Endothelial cell of umbilical vein (primary cell): ENCODE measurements around the gene CHCHD3. TPM values are rescaled to one million over a fixed set of nuclear protein-coding genes. Genes with fewer than 3 reads are reported as not detected.

ENCODE experiments used
- BruUV-seq: library from RNA; stranded (reverse); fragments of 400-500 nt; replicated peaks from 2 replicates; lab custom pipeline; 2021; lab: Mats Ljungman, UMichigan
- CTCF ChIA-PET: fragments of 300-600, 350-600 bp; sonication (Branson Sonifier 250); formaldehyde crosslinking; loops from one replicate; lab custom pipeline; 2021; ENCODE audit warnings: antibody characterized with exemption, inconsistent platforms; lab: Charles Lee
- POLR2A ChIA-PET: fragments of 300-600, 350-600 bp; sonication (Branson Sonifier 250); formaldehyde crosslinking; loops from one replicate; lab custom pipeline; 2021; ENCODE audit warnings: antibody characterized with exemption, inconsistent platforms; lab: Charles Lee
- DNase-seq: peaks from one replicate; pipeline ENCODE4 v3.0.0-alpha.2; 2011; ENCODE audit warnings: low read depth, low spot score
- FAIRE-seq: peaks from 2 replicates; lab custom pipeline; 2011; peaks lifted over from hg19 to GRCh38; lab: Jason Lieb, UNC
- H2AFZ ChIP-seq: 2 replicates; pipeline ENCODE4 v1.6.0; 2012; ENCODE audit warnings: low read depth, low read length, control low read depth, inconsistent platforms
- H3K27ac ChIP-seq: 2 replicates; pipeline ENCODE4 v1.5.1; 2011; ENCODE audit warnings: low read depth, mild to moderate bottlenecking, control low read depth, low read length, moderate library complexity; ENCODE audit not compliant: insufficient read depth
- H3K27me3 ChIP-seq, 2 experiments: 2 replicates each; pipeline versions ENCODE4 v1.6.0 to v1.6.1; 2011; ENCODE audit warnings: low read length in 2 of 2, mixed read lengths in 1 of 2; ENCODE audit not compliant: control insufficient read depth in 2 of 2, insufficient read depth in 2 of 2
- H3K36me3 ChIP-seq, 2 experiments: 2 replicates in 1 of 2; 3 replicates in 1 of 2; pipeline ENCODE4 v1.5.1; 2011; ENCODE audit warnings: low read length in 2 of 2, mild to moderate bottlenecking in 1 of 2, moderate library complexity in 1 of 2; ENCODE audit not compliant: control insufficient read depth in 2 of 2, insufficient read depth in 2 of 2; ENCODE audit errors: extremely low read depth in 1 of 2
- H3K4me1 ChIP-seq: 3 replicates; pipeline ENCODE4 v1.5.1; 2011; ENCODE audit warnings: mild to moderate bottlenecking, low read length; ENCODE audit not compliant: control insufficient read depth, insufficient read depth; ENCODE audit errors: extremely low read depth
- H3K4me2 ChIP-seq: 2 replicates; pipeline ENCODE4 v1.6.1; 2011; ENCODE audit warnings: low read length, control low read depth, mixed read lengths; ENCODE audit not compliant: insufficient read depth
- H3K4me3 ChIP-seq, 3 experiments: fragments of 200-600 bp in 1 of 3; sonication (generic), shearing (Covaris generic) in 1 of 3; replicated peaks in 1 of 3; 2 replicates each; pipeline ENCODE4 v1.5.1; 2011 to 2016; ENCODE audit warnings: control low read depth in 3 of 3, low read length in 3 of 3, mild to moderate bottlenecking in 2 of 3, inconsistent platforms in 1 of 3, low read depth in 1 of 3, moderate library complexity in 1 of 3; ENCODE audit not compliant: insufficient read depth in 1 of 3
- H3K79me2 ChIP-seq: 2 replicates; pipeline ENCODE4 v1.6.0; 2012; ENCODE audit warnings: low read length, inconsistent platforms; ENCODE audit not compliant: control insufficient read depth, insufficient read depth
- H3K9ac ChIP-seq: replicated peaks from 2 replicates; pipeline ENCODE3; 2011; ENCODE audit warnings: low read length, control low read depth; ENCODE audit not compliant: insufficient read depth; ENCODE audit errors: extremely low read depth
- H3K9me1 ChIP-seq: replicated peaks from 3 replicates; pipeline ENCODE4 v1.6.0; 2011; ENCODE audit warnings: mild to moderate bottlenecking, low read length; ENCODE audit not compliant: control insufficient read depth, insufficient read depth; ENCODE audit errors: extremely low read depth
- H3K9me3 ChIP-seq: replicated peaks from 2 replicates; pipeline ENCODE4 v1.5.1; 2012; ENCODE audit warnings: low read length, inconsistent platforms; ENCODE audit not compliant: control insufficient read depth, insufficient read depth
- H4K20me1 ChIP-seq: replicated peaks from 2 replicates; pipeline ENCODE3; 2011; ENCODE audit warnings: mild to moderate bottlenecking, low read length; ENCODE audit not compliant: control insufficient read depth, insufficient read depth; ENCODE audit errors: extremely low read depth
- EZH2 ChIP-seq: IDR thresholded peaks from 2 replicates; pipeline ENCODE4 v1.6.1; 2012; ENCODE audit warnings: borderline replicate concordance, low read depth, mild to moderate bottlenecking, moderate library complexity, low read length, inconsistent platforms; ENCODE audit not compliant: severe bottlenecking
- FOS ChIP-seq: IDR thresholded peaks from 2 replicates; pipeline ENCODE4 v1.6.1; 2011; ENCODE audit warnings: mild to moderate bottlenecking, low read length, moderate library complexity, borderline replicate concordance; ENCODE audit not compliant: insufficient read depth
- GATA2 ChIP-seq: IDR thresholded peaks from 2 replicates; pipeline ENCODE4 v1.7.0; 2011; ENCODE audit warnings: low read depth, mild to moderate bottlenecking, moderate library complexity, mixed read lengths, low read length; ENCODE audit not compliant: insufficient read length, insufficient read depth
- JUN ChIP-seq: IDR thresholded peaks from 2 replicates; pipeline ENCODE4 v1.6.1; 2011; ENCODE audit warnings: borderline replicate concordance, low read depth; ENCODE audit not compliant: insufficient read length, insufficient read depth
- MYC ChIP-seq: IDR thresholded peaks from one replicate; pipeline ENCODE4 v1.6.1; 2011; ENCODE audit warnings: mild to moderate bottlenecking, low read depth, low read length
- POLR2A ChIP-seq: IDR thresholded peaks from 2 replicates; pipeline ENCODE4 v1.6.1; 2012; ENCODE audit warnings: low read depth, mild to moderate bottlenecking, control low read depth, low read length
- POLR2AphosphoS5 ChIP-seq: IDR thresholded peaks from 2 replicates; pipeline ENCODE4 v1.6.1; 2012; ENCODE audit warnings: low read depth, mild to moderate bottlenecking, control low read depth, low read length, moderate library complexity; ENCODE audit not compliant: insufficient read depth
- dilution Hi-C: fragments of 300-500 bp; cut with MboI; formaldehyde crosslinking; loops from one replicate; pipeline ENCODE4 v1.15.0; 2019; ENCODE audit warnings: low sequenced_read_pairs; ENCODE audit not compliant: extremely low pct_ligation_motif_present
- intact Hi-C: fragments of 100-400 bp; cut with micrococcal nuclease; formaldehyde crosslinking; loops from one replicate; pipeline ENCODE4 v1.10.0; 2022
- polyA plus RNA-seq, 4 experiments: library from polyadenylated mRNA; depleted of rRNA in 3 of 4; stranded (reverse) in 3 of 4; unstranded in 1 of 4; fragments of >200 nt; gene quantifications; 2 replicates each; pipeline versions ENCODE4 v1.2.1 to v1.2.3, GENCODE V29; 2011 to 2012; ENCODE audit warnings: missing spikeins in 1 of 4
- total RNA-seq: library from RNA; stranded (reverse); gene quantifications from 2 replicates; pipeline ENCODE4 v1.2.3, GENCODE V29; 2021
- TF ChIP-seq, protein P1 (sequence below), 2 donors: IDR thresholded peaks; 1 replicate in 1 of 2; 2 replicates in 1 of 2; pipeline ENCODE4 v1.5.1; 2011; ENCODE audit warnings: low read length in 2 of 2, mild to moderate bottlenecking in 2 of 2, moderate library complexity in 2 of 2, control low read depth in 1 of 2, inconsistent platforms in 1 of 2, low read depth in 1 of 2; ENCODE audit not compliant: insufficient read depth in 1 of 2; ENCODE audit errors: extremely low read depth in 1 of 2
- TF ChIP-seq, protein P2 (sequence below): IDR thresholded peaks from 2 replicates; pipeline ENCODE4 v1.6.1; 2011; ENCODE audit not compliant: insufficient read depth, insufficient read length

Gene CHCHD3
- total and polyA plus RNA-seq, 2 donors (not counting 3 experiments of a cell fraction or from before 2014, with no cell fraction given): 22.0 to 63.7 TPM

DNA sequence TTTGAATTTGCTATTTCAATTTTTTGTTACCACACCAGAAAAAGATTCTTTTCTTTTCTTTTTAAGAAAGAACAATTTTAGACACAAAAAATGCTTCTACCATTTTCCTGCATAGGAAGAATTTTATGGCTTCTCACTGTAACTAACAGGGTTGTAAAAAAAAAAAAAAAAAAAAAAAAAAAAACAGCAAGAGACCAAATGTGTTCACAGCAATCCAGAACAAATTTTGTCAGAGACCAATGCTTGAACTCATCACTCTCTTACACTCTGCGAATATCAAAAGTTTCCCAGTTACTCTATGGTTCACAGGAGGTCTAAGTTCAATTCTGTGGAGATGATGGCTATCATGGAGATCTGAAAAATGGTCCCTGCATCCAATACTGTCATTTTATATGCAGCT, 84.4 kb downstream of the CHCHD3 start:
- no peak overlapping the region for H3K4me3 ChIP-seq
- no peak overlapping the region for H3K4me2 ChIP-seq
- intact Hi-C loops: no loop called here
- POLR2A ChIA-PET: no interaction called here
- FAIRE-seq (no peak), DNase-seq (no peak)
- no peaks in the 10 kb centered on the region for H3K9me3 ChIP-seq
- no peaks in the 10 kb centered on the region for H4K20me1 ChIP-seq
- CTCF ChIA-PET: no interaction called here
- dilution Hi-C loops: no loop called here
- H3K79me2 ChIP-seq: peaks cover 41% of the 10 kb centered on the region
- BruUV-seq: no TSS peak
- H3K27me3 ChIP-seq: no peaks in the 10 kb centered on the region
- H3K9me1 ChIP-seq: no peaks in the 10 kb centered on the region
- no peaks in the 10 kb centered on the region for H3K36me3 ChIP-seq
- H3K27ac ChIP-seq: no peak overlapping the region
- no peak overlapping the region for H3K9ac ChIP-seq
- TF ChIP-seq, protein P1, sequence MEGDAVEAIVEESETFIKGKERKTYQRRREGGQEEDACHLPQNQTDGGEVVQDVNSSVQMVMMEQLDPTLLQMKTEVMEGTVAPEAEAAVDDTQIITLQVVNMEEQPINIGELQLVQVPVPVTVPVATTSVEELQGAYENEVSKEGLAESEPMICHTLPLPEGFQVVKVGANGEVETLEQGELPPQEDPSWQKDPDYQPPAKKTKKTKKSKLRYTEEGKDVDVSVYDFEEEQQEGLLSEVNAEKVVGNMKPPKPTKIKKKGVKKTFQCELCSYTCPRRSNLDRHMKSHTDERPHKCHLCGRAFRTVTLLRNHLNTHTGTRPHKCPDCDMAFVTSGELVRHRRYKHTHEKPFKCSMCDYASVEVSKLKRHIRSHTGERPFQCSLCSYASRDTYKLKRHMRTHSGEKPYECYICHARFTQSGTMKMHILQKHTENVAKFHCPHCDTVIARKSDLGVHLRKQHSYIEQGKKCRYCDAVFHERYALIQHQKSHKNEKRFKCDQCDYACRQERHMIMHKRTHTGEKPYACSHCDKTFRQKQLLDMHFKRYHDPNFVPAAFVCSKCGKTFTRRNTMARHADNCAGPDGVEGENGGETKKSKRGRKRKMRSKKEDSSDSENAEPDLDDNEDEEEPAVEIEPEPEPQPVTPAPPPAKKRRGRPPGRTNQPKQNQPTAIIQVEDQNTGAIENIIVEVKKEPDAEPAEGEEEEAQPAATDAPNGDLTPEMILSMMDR (IDR thresholded peaks at IDR 0.05; ENCODE audit: extremely low read depth in 1 of 2, insufficient read depth in 1 of 2, low read depth in 1 of 2, low read length in 2 of 2): no peak
- TF ChIP-seq MYC (no peak), POLR2A (no peak)
- no peaks in the 10 kb centered on the region for H3K4me1 ChIP-seq
- no peak overlapping the region for H2AFZ ChIP-seq

DNA sequence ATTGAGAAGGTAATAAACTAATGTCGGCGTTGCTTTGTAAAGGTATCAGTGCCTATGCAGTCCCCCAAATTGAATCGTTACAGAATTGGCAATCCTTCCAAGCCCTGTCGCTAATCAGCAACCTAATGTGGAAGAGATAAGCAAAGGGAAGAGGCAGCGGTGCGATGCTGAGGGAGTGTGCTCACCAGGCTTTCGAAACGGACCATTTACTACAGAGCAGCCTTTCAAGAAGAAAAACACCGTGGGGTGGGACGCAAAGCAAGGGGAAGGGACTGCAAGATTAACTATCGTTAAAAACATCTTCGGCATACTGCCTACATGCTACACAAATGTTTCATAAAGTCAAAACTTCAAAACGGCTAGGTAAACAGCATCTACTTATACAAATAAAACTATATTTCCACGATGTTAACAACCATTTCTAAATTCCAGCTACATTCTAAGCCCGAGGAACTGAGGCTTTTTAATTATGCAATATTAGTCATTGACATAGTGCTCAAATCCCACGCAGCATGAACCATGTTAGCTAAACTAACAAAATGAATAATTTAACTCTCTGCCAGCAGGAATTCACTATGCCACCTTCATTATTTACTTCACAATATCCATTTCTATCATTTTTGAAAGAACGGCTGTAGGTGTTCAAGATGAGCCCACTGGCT, 85.2 kb downstream of the CHCHD3 start:
- Histone ChIP-seq H3K9ac (no peak overlapping the region), H3K27me3 (no peaks in the 10 kb centered on the region), H2AFZ (no peak overlapping the region), H3K36me3 (no peaks in the 10 kb centered on the region), H3K9me3 (no peaks in the 10 kb centered on the region), H3K27ac (no peak overlapping the region), H3K9me1 (no peaks in the 10 kb centered on the region), H3K79me2 (peaks cover 38% of the 10 kb centered on the region), H3K4me1 (no peaks in the 10 kb centered on the region), H4K20me1 (no peaks in the 10 kb centered on the region), H3K4me3 (no peak overlapping the region), H3K4me2 (no peak overlapping the region)
- ChIA-PET POLR2A (no interaction called here), CTCF (no interaction called here)
- TF ChIP-seq POLR2AphosphoS5 (no peak), EZH2 (no peak), POLR2A (no peak), MYC (no peak), JUN (no peak), FOS (no peak), GATA2 (no peak)
- TF ChIP-seq, protein P1 (IDR thresholded peaks at IDR 0.05; ENCODE audit: extremely low read depth in 1 of 2, insufficient read depth in 1 of 2, low read depth in 1 of 2, low read length in 2 of 2): no peak
- TF ChIP-seq, protein P2, sequence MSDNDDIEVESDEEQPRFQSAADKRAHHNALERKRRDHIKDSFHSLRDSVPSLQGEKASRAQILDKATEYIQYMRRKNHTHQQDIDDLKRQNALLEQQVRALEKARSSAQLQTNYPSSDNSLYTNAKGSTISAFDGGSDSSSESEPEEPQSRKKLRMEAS: no peak
- FAIRE-seq (no peak), DNase-seq (no peak)
- no TSS peak for BruUV-seq
- dilution Hi-C loops: no loop called here
- intact Hi-C loops: no loop called here
